HEK293 (cell line): ENCODE data around the gene KRTAP4-7.

Source experiments
- CTCF ChIP-seq: fragments of 450-650 bp; formaldehyde crosslinking; IDR thresholded peaks from 2 replicates; pipeline ENCODE4 v1.5.1; 2016; ENCODE audit warnings: missing biosample characterization, missing genetic modification characterization
- GLI4 ChIP-seq: fragments of 450-650 bp; formaldehyde crosslinking; IDR thresholded peaks from 2 replicates; pipeline ENCODE4 v1.5.1; 2016; ENCODE audit warnings: missing biosample characterization, missing genetic modification characterization
- MYNN ChIP-seq: fragments of 450-650 bp; formaldehyde crosslinking; IDR thresholded peaks from 2 replicates; pipeline ENCODE4 v1.5.1; 2016; ENCODE audit warnings: missing biosample characterization, missing genetic modification characterization, borderline replicate concordance
- REST ChIP-seq: fragments of 450-650 bp; formaldehyde crosslinking; IDR thresholded peaks from 2 replicates; pipeline ENCODE4 v1.5.1; 2016; ENCODE audit warnings: missing biosample characterization, missing genetic modification characterization
- ZNF2 ChIP-seq: fragments of 450-650 bp; formaldehyde crosslinking; IDR thresholded peaks from 2 replicates; pipeline ENCODE4 v1.5.1; 2016; ENCODE audit warnings: missing biosample characterization, missing genetic modification characterization
- ZNF248 ChIP-seq: fragments of 450-650 bp; formaldehyde crosslinking; IDR thresholded peaks from 2 replicates; pipeline ENCODE4 v1.5.1; 2017; ENCODE audit warnings: missing biosample characterization, missing genetic modification characterization
- ZNF621 ChIP-seq: fragments of 450-650 bp; formaldehyde crosslinking; IDR thresholded peaks from 2 replicates; pipeline ENCODE4 v1.5.1; 2017; ENCODE audit warnings: missing biosample characterization, missing genetic modification characterization
- ZNF837 ChIP-seq: fragments of 450-650 bp; formaldehyde crosslinking; IDR thresholded peaks from 2 replicates; pipeline ENCODE4 v1.5.1; 2016; ENCODE audit warnings: missing biosample characterization, missing genetic modification characterization

GRCh38 chr17:41060052-41060604 is 23.8 kb upstream of the KRTAP4-7 start, which contains the start of gene KRTAP2-3:
- TF ChIP-seq ZNF2 (no peak), ZNF837 (tag by site-specific recombination) (no peak), ZNF248 (tag by site-specific recombination) (no peak), MYNN (tag by site-specific recombination) (no peak), REST (no peak), CTCF (tag by site-specific recombination) (no peak), ZNF621 (tag by site-specific recombination) (no peak), GLI4 (tag by site-specific recombination) (no peak)
